ENCODE data around the gene HSFX1. TPM values are rescaled to one million over a fixed set of nuclear protein-coding genes. Genes with fewer than 3 reads are reported as not detected.
"Not testable (repeated sequence)": the region's sequence is repeated elsewhere in the genome, so short reads cannot be mapped to it uniquely, and the experiment has no call there.

Gene HSFX1
- polyA plus RNA-seq (ENCODE audit: insufficient read length): 2.1 TPM
- long read RNA-seq, donor 1: 0 reads
- long read RNA-seq, donor 2: 0 reads
- long read RNA-seq, donor 3: 0 reads
- long read RNA-seq, donor 4: 0 reads
- long read RNA-seq, donor 5: 0 reads
- long read RNA-seq, donor 6: 0 reads
- long read RNA-seq, donor 7: 0 reads
- long read RNA-seq, donor 8: 0 reads

GRCh38 chrX:149773768-149774167, at the start of gene HSFX1:
Gene HSFX1, plus strand, starts transcription at chrX:149774068. Its CDS starts 614 bp downstream, at chrX:149774682.
- DNase-seq: not testable (repeated sequence)

DNA sequence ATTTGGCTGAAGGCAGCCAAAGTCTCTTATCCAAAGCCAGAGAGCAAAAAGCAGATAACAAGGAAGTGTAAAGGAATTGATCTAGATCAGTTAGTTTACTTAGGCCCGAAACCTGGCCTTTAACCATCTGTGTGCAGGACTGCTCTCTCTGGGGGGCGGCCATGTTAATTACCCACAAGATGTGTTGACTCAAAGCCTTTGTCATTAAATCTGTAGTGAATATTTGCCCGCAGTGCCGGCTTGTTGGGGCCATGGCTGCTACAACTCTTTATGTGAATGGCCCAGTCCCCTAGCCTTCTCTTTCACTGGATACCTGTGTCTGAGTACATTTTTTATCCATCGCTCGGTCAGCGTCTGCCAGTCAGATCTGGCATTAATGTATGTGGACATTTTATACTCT, 46.6 kb upstream of the HSFX1 start:
- DNase-seq: not testable (repeated sequence)

- DNase-seq: not testable (repeated sequence)
Measured at GRCh38 chrX:149742269-149742668, 31.6 kb upstream of the HSFX1 start.

DNA sequence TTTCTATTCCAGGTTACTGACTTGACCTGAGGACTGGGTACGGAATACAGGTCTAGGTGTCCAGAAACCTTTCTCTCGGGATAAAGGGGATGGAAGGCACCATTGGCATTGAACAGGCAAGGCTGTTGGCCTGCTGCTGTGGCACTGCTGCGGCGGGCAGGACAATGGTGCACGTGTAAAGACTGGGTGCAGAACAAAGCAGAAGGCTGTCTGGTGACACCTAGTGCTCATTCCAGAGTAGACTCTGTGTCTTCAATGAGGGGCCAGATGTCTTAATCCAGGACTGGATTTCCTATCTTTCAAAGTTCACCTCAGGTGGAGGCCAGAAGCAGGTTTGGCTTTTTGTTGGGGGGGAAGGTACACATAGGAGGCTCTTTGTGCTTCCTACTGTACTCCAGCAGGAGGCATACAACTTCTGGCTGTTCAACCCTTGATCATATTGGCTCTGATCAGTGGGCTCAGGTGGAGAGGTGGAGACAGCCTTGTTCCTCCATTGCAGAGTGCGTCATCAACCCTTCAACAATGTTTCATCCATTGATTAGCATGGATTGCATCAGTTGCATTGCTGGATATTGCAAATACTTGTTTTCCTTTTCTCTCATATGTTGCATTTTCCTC, 27.4 kb upstream of the HSFX1 start:
- not testable (repeated sequence) for DNase-seq

DNA sequence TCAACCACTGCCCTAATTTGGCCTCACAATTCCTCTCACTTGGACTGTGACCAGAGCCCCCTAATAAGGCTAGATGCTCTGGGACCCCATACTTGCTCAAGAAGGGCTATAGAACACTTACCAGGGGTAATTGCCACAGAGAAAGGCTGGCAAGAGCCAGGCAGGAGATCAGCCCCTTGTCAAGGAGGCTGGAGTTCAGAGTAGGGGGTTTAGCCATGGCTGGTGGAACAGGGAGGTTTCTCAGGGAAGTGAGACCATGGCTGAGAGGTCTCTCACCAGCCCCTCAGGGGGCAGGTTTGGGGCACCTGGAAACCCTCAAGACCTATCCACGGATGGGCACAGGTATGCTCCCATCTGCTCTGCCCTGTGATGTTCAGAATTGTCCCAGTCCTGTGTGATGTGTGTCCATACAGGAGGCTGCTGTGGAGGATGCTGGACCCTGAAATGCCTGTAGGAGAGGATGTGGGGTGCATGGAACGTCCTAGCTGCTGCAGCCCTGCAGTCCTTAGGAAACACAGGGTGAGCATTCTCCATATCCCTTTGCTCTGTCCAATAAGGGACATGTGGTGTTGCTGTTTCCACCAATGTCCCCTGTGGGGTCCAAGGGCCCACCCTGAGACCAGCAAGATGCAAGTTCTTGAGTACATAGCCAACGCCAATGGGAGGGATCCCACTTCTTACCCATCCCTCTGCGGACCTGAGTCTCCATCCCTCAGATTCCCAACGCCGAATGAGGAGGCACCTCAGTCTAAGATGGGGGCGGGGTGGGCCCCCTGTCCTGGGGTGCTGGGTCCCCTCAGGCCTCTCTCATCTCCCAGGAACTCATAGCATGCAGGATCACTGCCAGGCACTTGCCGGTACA, 16.4 kb upstream of the HSFX1 start:
- DNase-seq: no peak

DNA sequence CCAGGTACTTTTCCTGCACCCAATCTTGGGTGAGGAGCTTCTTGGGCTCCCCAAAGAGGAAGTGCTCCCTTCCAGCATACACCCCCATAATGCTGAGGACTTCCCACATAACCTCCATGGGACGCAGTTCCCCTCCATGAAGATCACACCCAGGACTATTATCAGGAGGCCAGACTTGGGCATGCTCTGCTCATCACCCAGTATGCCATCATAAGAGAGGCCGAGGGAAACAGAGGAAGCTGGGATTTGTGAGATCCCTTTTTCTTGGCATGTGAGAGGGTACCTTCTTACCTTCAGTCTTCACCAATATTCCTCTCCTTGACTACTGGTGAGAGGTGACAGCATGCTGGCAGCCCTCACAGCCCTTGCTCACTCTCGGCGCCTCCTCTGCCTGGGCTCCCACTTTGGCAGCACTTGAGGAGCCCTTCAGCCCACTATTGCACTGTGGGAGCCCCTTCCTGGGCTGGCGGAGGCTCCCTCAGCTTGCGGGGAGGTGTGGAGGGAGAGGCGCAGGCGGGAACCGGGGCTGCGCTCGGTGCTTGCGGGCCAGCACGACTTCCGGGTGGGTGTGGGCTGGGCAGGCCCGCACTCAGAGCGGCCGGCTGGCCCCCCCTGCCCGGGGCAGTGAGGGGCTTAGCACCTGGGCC, 15.7 kb upstream of the HSFX1 start:
- DNase-seq: no peak

GRCh38 chrX:149758715-149759078, 15.2 kb upstream of the HSFX1 start:
- not testable (repeated sequence) for DNase-seq

DNA sequence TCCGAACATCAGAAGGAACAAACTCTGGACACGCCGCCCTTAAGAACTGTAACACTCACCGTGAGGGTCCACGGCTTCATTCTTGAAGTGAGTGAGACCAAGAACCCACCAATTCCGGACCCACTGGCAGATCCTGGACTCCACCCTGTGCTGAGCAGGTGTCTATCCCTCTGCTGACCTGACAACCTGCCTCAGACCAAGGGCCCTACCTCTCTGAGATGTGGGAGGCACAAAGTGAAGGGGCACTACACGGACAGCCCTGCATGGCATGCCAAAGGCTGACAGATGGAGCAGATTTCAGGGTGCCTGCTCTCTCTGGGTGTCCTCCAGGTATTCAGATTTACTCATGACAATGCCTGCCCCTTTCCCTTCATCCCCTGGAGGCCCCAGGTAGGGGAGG, 14.0 kb upstream of the HSFX1 start:
- DNase-seq: no peak

- DNase-seq: no peak
Measured at GRCh38 chrX:149760965-149761364, 12.9 kb upstream of the HSFX1 start.

- DNase-seq: not testable (repeated sequence)
Measured at GRCh38 chrX:149761858-149762674, 11.8 kb upstream of the HSFX1 start.

- no peak for DNase-seq
Measured at GRCh38 chrX:149762696-149763614, 10.9 kb upstream of the HSFX1 start.

- DNase-seq: not testable (repeated sequence)
Measured at GRCh38 chrX:149770344-149770743, 3.5 kb upstream of the HSFX1 start.

DNA sequence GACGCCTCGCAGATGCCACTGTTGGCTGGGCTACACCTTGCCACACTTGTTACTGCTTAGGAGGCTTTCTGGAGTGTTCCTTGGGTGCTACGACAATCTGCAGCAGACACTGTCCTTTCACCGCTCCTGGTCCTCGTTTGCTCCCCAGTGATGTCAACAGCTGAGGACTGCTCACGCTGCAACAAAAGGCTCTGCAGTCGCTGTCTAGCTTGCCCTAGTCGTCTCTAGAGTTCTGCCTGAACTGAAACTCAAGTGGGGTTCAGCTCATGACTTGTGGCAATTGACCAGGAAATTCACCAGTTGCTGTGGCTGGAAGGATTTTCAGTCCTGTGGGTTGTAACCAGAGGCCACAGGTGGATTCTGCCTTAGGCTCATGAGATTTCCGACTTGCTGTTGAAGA, 842 bp upstream of the HSFX1 start:
- not testable (repeated sequence) for DNase-seq

DNA sequence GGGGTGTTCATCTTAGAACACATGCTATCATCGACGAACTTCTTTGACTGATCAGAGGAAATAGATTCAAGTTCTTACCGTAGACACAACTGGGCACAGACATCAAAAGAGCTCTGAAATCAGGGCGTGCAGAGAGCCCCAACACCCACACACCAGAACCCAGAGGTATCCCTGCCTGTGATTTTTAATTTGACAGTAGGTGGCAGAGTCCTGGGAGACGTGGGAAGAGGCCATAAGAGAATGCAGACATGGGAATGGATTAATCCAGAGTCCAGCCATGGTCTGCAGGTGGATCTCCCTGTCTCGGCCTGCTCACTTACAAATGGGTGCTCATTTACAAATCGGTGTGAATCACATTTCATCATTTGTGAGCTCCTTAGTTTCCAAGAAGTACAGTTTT, 4.1 kb downstream of the HSFX1 start:
- not testable (repeated sequence) for DNase-seq

DNA sequence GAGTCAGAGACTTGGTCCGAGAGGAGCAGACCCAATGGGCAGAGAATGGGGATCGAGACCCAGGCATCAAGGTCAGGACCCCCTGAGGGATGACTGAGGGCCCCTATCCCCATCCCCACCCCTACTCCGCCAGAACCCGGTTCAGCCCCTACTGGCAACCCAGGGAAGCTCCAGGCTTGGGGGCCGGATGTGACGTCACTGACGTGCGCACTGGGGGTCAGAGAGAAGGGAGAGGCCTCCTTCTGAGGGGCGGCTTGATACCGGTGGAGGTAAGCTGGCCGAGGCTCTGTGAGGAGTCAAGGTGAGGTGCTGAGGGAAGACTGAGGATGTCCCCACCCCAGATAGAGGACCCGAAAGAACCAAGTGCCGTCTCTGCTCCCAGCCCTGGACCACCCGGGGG, 7.9 kb downstream of the HSFX1 start, which contains the start of gene MAGEA9:
Gene MAGEA9, plus strand, starts transcription at position 204 of the 400 bp plus-strand sequence. CDS start 4,281 bp downstream, outside the sequence.
- DNase-seq: not testable (repeated sequence)

GRCh38 chrX:149795531-149795930, 21.7 kb downstream of the HSFX1 start:
- not testable (repeated sequence) for DNase-seq

DNA sequence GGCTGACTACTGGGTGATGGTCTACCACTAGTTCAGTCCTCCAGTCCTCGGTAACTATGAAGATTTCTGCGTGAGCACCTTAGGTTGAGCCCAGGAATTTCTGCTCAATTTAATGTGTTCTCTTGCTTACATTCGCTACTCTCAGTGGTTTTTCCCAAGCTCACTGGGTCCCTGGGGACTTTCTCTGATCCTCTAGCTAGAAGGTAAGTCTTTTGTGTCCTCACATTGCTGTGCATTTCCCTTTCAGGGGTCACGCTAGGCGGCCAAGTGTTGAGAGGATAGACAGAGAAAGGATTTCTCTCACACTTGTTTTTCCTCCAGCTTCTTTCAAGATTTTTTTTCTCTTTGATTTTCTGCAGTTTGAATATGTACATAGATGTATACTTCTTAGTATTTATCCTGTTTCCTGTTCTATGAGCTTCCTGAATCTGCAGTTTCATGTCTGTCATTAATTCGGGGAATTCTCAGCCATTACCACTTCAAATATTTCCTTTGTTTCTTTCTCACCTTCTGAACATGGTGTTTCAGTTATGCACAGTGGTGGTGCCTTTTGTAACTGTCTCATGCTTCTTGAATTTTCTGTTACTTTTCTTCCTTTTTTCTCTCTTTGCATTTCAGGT, 25.3 kb downstream of the HSFX1 start:
- no peak for DNase-seq

- DNase-seq: no peak
Measured at GRCh38 chrX:149799938-149800337, 26.1 kb downstream of the HSFX1 start.

- DNase-seq: no peak
Measured at GRCh38 chrX:149803458-149804062, 29.7 kb downstream of the HSFX1 start.

All from left kidney (tissue), 8 donors.